RWPE1 (cell line): ENCODE measurements around the gene EML5.
A peak's percentile ranks its signal among the peaks of the same experiment; 100 is the strongest.

Experiments
- CTCF ChIA-PET: fragments of 350-600 bp; sonication (Branson Sonifier 250); formaldehyde crosslinking; extraction: SDS; loops from one replicate; lab custom pipeline; 2021; lab: Yijun Ruan, JAX
- POLR2A ChIA-PET: fragments of 400-600 bp; formaldehyde crosslinking; extraction: SDS; loops from one replicate; lab custom pipeline; 2020; ENCODE audit warnings: antibody characterized with exemption; ENCODE audit not compliant: low non-redundant PET; lab: Yijun Ruan, JAX
- DNase-seq: peaks from one replicate; pipeline ENCODE4 v3.0.0; 2012; ENCODE audit warnings: low spot score
- H3K27ac ChIP-seq: fragments of 450-650 bp; 2 replicates; pipeline ENCODE4 v1.5.1; 2017
- CTCF ChIP-seq: fragments of 450-650 bp; conservative IDR thresholded peaks from 2 replicates; pipeline ENCODE4 v1.5.1; 2017; ENCODE audit warnings: low read depth, mild to moderate bottlenecking

The EML5 gene

DNA sequence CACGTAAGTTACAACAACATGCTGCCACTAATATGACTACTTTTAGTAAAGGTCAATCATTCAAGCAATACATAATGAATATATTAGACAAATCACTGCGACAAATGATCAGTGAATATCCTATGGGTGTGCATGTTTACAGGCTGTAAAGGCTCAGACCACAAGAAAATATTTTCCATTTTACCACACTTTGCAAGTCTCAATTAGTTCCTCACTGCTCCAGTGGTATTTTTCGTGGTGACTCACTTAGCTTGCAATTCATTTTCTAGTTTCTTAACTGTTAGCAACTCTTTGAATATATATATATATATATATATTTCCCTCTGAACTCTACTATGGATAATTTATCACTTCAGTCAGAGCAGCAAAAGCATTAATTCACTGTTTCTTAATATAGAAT is 96.9 kb downstream of the EML5 start:
- DNase-seq: peak; percentile 4
- TF ChIP-seq CTCF: no peak
- no peak overlapping the region for H3K27ac ChIP-seq
- POLR2A ChIA-PET: no interaction called here
- CTCF ChIA-PET: interaction anchor here (0.6 to 1.2 kb wide), 2 partner anchors 29 to 181 kb away, joined by 3 to 4 read pairs; no protein-coding TSS in a partner anchor

GRCh38 chr14:88688386-88688785 is 104.4 kb downstream of the EML5 start:
- POLR2A ChIA-PET: no interaction called here
- CTCF ChIA-PET: no interaction called here
- TF ChIP-seq CTCF: no peak
- no peak overlapping the region for H3K27ac ChIP-seq
- DNase-seq: no peak

GRCh38 chr14:88683119-88683518 is 109.6 kb downstream of the EML5 start:
- ChIA-PET POLR2A (no interaction called here), CTCF (interaction anchor here (0.8 kb wide), 1 partner anchor 389 kb away, joined by 3 read pairs; no protein-coding TSS in a partner anchor)
- H3K27ac ChIP-seq: no peak overlapping the region
- DNase-seq: no peak
- TF ChIP-seq CTCF: no peak

GRCh38 chr14:88682495-88683114 is 110.1 kb downstream of the EML5 start:
- DNase-seq: no peak
- no peak overlapping the region for H3K27ac ChIP-seq
- ChIA-PET POLR2A (no interaction called here), CTCF (interaction anchor here (0.8 to 1.9 kb wide), 3 partner anchors 15 to 389 kb away, joined by 3 to 10 read pairs (median 3); no protein-coding TSS in a partner anchor)
- no peak for TF ChIP-seq CTCF

DNA sequence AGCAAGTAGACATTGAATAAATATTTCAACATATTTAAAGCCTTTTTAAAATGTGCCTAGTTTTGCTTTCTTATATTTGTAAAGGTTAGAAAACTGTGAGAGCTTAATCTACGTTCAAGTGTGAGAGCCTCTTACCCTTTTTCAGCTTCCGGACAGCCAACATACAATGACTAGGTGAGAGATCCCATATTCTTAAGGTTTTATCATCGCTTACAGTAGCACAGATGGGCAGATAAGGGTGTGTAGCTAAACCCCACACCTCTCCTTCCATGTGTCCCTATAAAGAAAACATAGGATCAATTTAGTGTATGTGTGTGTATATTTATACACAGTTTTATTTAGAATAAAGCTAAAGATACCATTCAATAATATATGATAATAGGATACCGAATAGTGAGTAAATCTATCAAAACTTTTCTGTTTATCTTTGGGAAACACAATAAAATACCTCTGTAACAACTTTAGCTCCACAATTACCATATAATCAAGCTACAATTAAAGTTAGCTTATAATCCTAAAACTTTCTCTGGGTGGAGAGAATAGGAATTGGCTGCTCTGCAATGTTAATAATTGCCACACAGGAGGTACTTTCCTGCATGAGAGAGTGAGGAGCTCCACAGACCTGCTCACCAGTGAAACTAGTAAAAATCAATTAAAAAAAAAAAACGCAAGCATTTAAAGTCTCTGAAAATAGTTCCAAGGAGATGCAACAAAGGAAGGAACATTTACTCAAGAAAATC is 110.8 kb downstream of the EML5 start:
- CTCF ChIA-PET: interaction anchor here (0.8 to 1.9 kb wide), 3 partner anchors 14 to 388 kb away, joined by 3 to 10 read pairs (median 3); no protein-coding TSS in a partner anchor
- H3K27ac ChIP-seq: no peak overlapping the region
- no peak for TF ChIP-seq CTCF
- DNase-seq: no peak
- POLR2A ChIA-PET: no interaction called here

GRCh38 chr14:88669346-88669745 is 123.4 kb downstream of the EML5 start:
- ChIA-PET CTCF (interaction anchor here (0.6 to 1.8 kb wide), 2 partner anchors 199 to 306 kb away, joined by 3 to 6 read pairs; no protein-coding TSS in a partner anchor), POLR2A (no interaction called here)
- no peak for DNase-seq
- no peak for TF ChIP-seq CTCF
- no peak overlapping the region for H3K27ac ChIP-seq
